Stimulated activated CD8-positive, alpha-beta memory T cell treated with anti-CD3 and anti-CD28 coated beads, Interleukin-15, amount 100 ng/mL, for 1 hour (primary cell): ENCODE measurements around the gene UCK2.

ENCODE experiments used
- DNase-seq: peaks from one replicate; pipeline ENCODE4 v3.0.0-alpha.2; 2020; ENCODE audit warnings: low read depth

UCK2 gene

DNA sequence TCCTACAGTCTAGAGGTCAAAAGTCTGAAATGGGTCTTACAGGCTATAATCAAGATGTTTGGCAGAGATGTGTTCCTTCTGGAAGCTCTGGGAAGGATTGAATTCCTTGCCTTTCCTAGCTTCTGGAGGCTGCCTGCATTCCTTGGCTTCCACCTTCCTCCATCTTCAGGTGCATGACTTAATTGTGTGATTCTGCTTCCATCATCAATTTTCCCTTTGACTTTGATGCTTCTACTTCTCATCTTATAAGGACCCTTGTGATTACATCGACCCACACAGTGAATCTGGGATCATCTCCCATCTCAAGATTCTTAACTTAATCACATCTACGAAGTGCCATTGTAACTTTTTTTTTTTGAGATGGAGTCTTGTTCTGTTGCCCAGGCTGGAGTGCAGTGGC, 111.4 kb downstream of the UCK2 start:
- DNase-seq: no peak

GRCh38 chr1:165941531-165941930, 114.1 kb downstream of the UCK2 start:
- DNase-seq: no peak

GRCh38 chr1:165942062-165942461, 114.6 kb downstream of the UCK2 start:
- no peak for DNase-seq

GRCh38 chr1:165942927-165943597, 115.6 kb downstream of the UCK2 start:
- DNase-seq: no peak

GRCh38 chr1:165945911-165946310, 118.5 kb downstream of the UCK2 start:
- DNase-seq: no peak

- no peak for DNase-seq
Observed at GRCh38 chr1:165947797-165948455, 120.5 kb downstream of the UCK2 start.

- DNase-seq: no peak
Observed at GRCh38 chr1:165949335-165950130, 122.1 kb downstream of the UCK2 start.

DNA sequence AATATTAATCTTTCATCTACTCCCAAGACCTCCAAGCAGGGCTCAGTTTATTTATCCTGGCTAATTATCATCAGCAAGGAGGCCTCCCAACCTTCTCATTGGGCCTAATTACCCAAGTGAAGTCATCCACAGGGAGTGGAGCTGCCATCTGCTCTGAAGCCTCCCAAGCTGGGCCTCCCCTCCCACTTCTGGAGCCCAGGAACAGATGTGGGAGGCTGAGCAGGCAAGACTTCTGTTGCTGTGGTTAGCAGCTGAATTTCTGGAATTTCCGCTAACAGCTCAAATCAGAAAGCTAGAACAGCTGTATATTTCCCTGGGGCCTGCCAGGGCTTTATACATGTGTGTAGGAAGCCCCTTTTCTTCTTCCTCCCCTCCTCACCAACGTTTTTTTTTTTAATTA, 127.5 kb downstream of the UCK2 start:
- no peak for DNase-seq

GRCh38 chr1:165958306-165958705, 130.9 kb downstream of the UCK2 start:
- DNase-seq: no peak

- no peak for DNase-seq
Observed at GRCh38 chr1:165960136-165960535, 132.7 kb downstream of the UCK2 start.

DNA sequence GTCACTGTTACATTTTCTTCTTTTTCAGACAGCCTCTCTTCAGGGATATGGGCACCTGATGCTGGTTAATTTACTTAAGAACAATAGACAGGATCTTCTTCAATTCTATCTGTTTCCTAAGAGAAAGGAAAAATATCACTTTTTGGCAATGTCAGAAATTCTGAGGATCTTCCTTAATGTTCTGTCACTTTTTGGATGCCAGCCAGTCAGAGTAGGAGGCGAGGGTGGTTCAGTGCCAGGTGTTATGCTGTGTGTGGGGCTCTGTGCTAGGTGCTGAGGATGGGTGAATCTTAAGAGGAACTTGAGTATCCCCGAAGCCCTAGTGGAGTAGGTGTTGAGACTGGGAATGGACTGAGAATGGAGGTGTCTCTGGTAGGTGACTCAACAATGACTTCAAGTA, 133.5 kb downstream of the UCK2 start:
- DNase-seq: no peak
